HepG2 (cell line): Measurements from ENCODE around the gene SHQ1. TPM values are rescaled to one million over a fixed set of nuclear protein-coding genes. Genes with fewer than 3 reads are reported as not detected.

Experiments
- ATAC-seq: fragments of 200-7000 bp; cut with Tn5 transposase; 3 replicates; pipeline ENCODE4 v1.9.1; 2020; ENCODE audit warnings: mild to moderate bottlenecking, moderate library complexity
- BruUV-seq: library from RNA; stranded (reverse); fragments of 400-500 nt; replicated peaks from 2 replicates; lab custom pipeline; 2021; lab: Mats Ljungman, UMichigan
- CTCF ChIA-PET: fragments of 300-600 bp; formaldehyde crosslinking; extraction: SDS; loops from one replicate; lab custom pipeline; 2021; ENCODE audit warnings: low total read pairs, inconsistent platforms, low intra/inter-chr PET ratio; lab: Yijun Ruan, JAX
- POLR2A ChIA-PET: fragments of 350-600 bp; sonication (Branson Sonifier 250); formaldehyde crosslinking; loops from one replicate; lab custom pipeline; 2020; ENCODE audit warnings: antibody characterized with exemption, inconsistent platforms; lab: Yijun Ruan, JAX
- DNase-seq: peaks from one replicate; pipeline ENCODE4 v3.0.0-alpha.2; 2015; ENCODE audit warnings: low spot score
- FAIRE-seq: peaks from 3 replicates; lab custom pipeline; 2011; peaks lifted over from hg19 to GRCh38; lab: Jason Lieb, UNC
- H2AFZ ChIP-seq: one replicate; pipeline ENCODE4 v1.6.1; 2011; ENCODE audit warnings: low read length, inconsistent platforms
- H3K27ac ChIP-seq: fragments of 300-600 bp; 3 replicates; pipeline ENCODE4 v1.8.0; 2011; ENCODE audit warnings: mixed run types, mild to moderate bottlenecking, mixed read lengths, low read length, inconsistent platforms; ENCODE audit not compliant: insufficient read depth; ENCODE audit errors: extremely low read length
- H3K27me3 ChIP-seq, 2 experiments: fragments of 200-600 bp in 1 of 2; 2 replicates in 1 of 2; 3 replicates in 1 of 2; pipeline versions ENCODE4 v1.6.0 to v1.8.0; 2011; ENCODE audit warnings: low read length in 2 of 2, mild to moderate bottlenecking in 2 of 2, moderate library complexity in 2 of 2, inconsistent platforms in 1 of 2; ENCODE audit not compliant: insufficient read depth in 2 of 2, control insufficient read depth in 1 of 2
- H3K36me3 ChIP-seq, 2 experiments: fragments of 200-600 bp in 1 of 2; replicated peaks in 1 of 2; 2 replicates in 1 of 2; 3 replicates in 1 of 2; pipeline versions ENCODE4 v1.5.1 to v1.8.0; 2011; ENCODE audit warnings: low read length in 2 of 2, inconsistent platforms in 1 of 2; ENCODE audit not compliant: insufficient read depth in 2 of 2, control insufficient read depth in 1 of 2
- H3K4me1 ChIP-seq: 2 replicates; pipeline ENCODE4 v1.5.1; 2012; ENCODE audit warnings: low read length, inconsistent platforms; ENCODE audit not compliant: insufficient read depth
- H3K4me2 ChIP-seq: 2 replicates; pipeline ENCODE4 v1.6.0; 2011; ENCODE audit warnings: low read depth, low read length, inconsistent platforms
- H3K4me3 ChIP-seq, 3 experiments: fragments of 200-600 bp in 1 of 3; sonication (generic), shearing (Covaris generic) in 1 of 3; replicated peaks in 1 of 3; 2 replicates each; pipeline ENCODE4 v1.5.1; 2011 to 2016; ENCODE audit warnings: low read length in 3 of 3, inconsistent platforms in 2 of 3, low read depth in 2 of 3, mild to moderate bottlenecking in 2 of 3, control low read depth in 1 of 3, mixed read lengths in 1 of 3; ENCODE audit not compliant: insufficient read depth in 1 of 3
- H3K79me2 ChIP-seq: one replicate; pipeline ENCODE4 v1.6.1; 2011; ENCODE audit warnings: low read length, inconsistent platforms; ENCODE audit not compliant: insufficient read depth
- H3K9ac ChIP-seq: 2 replicates; pipeline ENCODE4 v1.6.0; 2011; ENCODE audit warnings: mild to moderate bottlenecking, low read depth, low read length, inconsistent platforms; ENCODE audit not compliant: insufficient read depth
- H3K9me3 ChIP-seq: 2 replicates; pipeline ENCODE4 v1.5.1; 2012; ENCODE audit warnings: mild to moderate bottlenecking, low read length
- H4K20me1 ChIP-seq: 2 replicates; pipeline ENCODE4 v1.6.0; 2011; ENCODE audit warnings: inconsistent platforms, mild to moderate bottlenecking, low read length, moderate library complexity; ENCODE audit not compliant: insufficient read depth
- CSRNP2 ChIP-seq: sonication (generic); formaldehyde crosslinking; conservative IDR thresholded peaks from 2 replicates; pipeline ENCODE4 v1.8.0; 2022; ENCODE audit warnings: low read depth, missing genetic modification reagents
- E2F1 ChIP-seq: sonication (generic); formaldehyde crosslinking; IDR thresholded peaks from 2 replicates; pipeline ENCODE4 v1.5.0; 2020; ENCODE audit warnings: missing genetic modification reagents
- HMG20B ChIP-seq: conservative IDR thresholded peaks from 2 replicates; pipeline ENCODE4 v1.6.1; 2016; ENCODE audit warnings: missing genetic modification reagents, missing compliant biosample characterization
- HNF4A ChIP-seq: sonication (generic); formaldehyde crosslinking; IDR thresholded peaks from 2 replicates; pipeline ENCODE4 v1.4.0; 2020; ENCODE audit warnings: missing genetic modification reagents
- MAFG ChIP-seq: sonication (generic); formaldehyde crosslinking; IDR thresholded peaks from 2 replicates; pipeline ENCODE4 v1.5.1; 2020; ENCODE audit warnings: mild to moderate bottlenecking, missing genetic modification reagents
- NCOA1 ChIP-seq: sonication (generic); formaldehyde crosslinking; IDR thresholded peaks from 2 replicates; pipeline ENCODE4 v1.9.0; 2021; ENCODE audit warnings: missing genetic modification reagents
- PLRG1 ChIP-seq: fragments of 450-650 bp; conservative IDR thresholded peaks from 2 replicates; pipeline ENCODE4 v1.6.1; 2016
- SMYD3 ChIP-seq: sonication (generic); formaldehyde crosslinking; IDR thresholded peaks from 2 replicates; pipeline ENCODE4 v1.8.1; 2023; ENCODE audit warnings: mild to moderate bottlenecking, missing genetic modification reagents
- TCF7 ChIP-seq: sonication (generic); IDR thresholded peaks from 2 replicates; pipeline ENCODE4 v1.6.1; 2016; ENCODE audit warnings: antibody characterized with exemption, low read depth
- THAP8 ChIP-seq: sonication (generic); formaldehyde crosslinking; IDR thresholded peaks from 2 replicates; pipeline ENCODE4 v1.5.1; 2020; ENCODE audit warnings: missing genetic modification reagents, mild to moderate bottlenecking, borderline replicate concordance
- YY1 ChIP-seq: IDR thresholded peaks from 2 replicates; pipeline ENCODE4 v1.6.1; 2011; ENCODE audit warnings: low read length, low read depth, moderate library complexity, mild to moderate bottlenecking; ENCODE audit not compliant: insufficient read depth, insufficient replicate concordance
- ZBTB44 ChIP-seq: sonication (generic); formaldehyde crosslinking; IDR thresholded peaks from 2 replicates; pipeline ENCODE4 v1.4.0; 2020; ENCODE audit warnings: missing genetic modification reagents
- ZNF546 ChIP-seq: sonication (generic); formaldehyde crosslinking; conservative IDR thresholded peaks from 2 replicates; pipeline ENCODE4 v1.8.1; 2023; ENCODE audit warnings: mild to moderate bottlenecking, missing genetic modification reagents
- ZNF605 ChIP-seq: sonication (generic); formaldehyde crosslinking; IDR thresholded peaks from 2 replicates; pipeline ENCODE4 v1.8.0; 2022; ENCODE audit warnings: mild to moderate bottlenecking, missing genetic modification reagents
- ZNF678 ChIP-seq: sonication (generic); formaldehyde crosslinking; IDR thresholded peaks from 2 replicates; pipeline ENCODE4 v1.4.0; 2020; ENCODE audit warnings: mild to moderate bottlenecking, missing genetic modification reagents
- ZNF7 ChIP-seq: IDR thresholded peaks from 2 replicates; pipeline ENCODE4 v1.6.1; 2016; ENCODE audit warnings: missing biosample characterization, missing genetic modification reagents
- WGBS: methylation state at CpG from one replicate; pipeline ENCODE4 v1.1.6; 2017; ENCODE audit warnings: low lambda C conversion rate; 5-methylcytosine and 5-hydroxymethylcytosine counted together
- in situ Hi-C: cut with HindIII; loops from 2 replicates; pipeline ENCODE4 v1.10.0; 2017; ENCODE audit warnings: low pct_unique_long_range_greater_than_20kb; ENCODE audit not compliant: extremely low pct_ligation_motif_present
- intact Hi-C: fragments of 100-400 bp; cut with micrococcal nuclease; formaldehyde crosslinking; loops from one replicate; pipeline ENCODE4 v1.10.0; 2022; ENCODE audit not compliant: unreplicated experiment
- polyA plus RNA-seq, 8 experiments: library from polyadenylated mRNA; depleted of rRNA in 3 of 8; stranded (reverse) in 7 of 8; unstranded in 1 of 8; fragments of >200 nt; fragmentation: Illumina TruSeq in 4 of 8; extraction: Trizol in 4 of 8; gene quantifications; 2 replicates each; pipeline versions ENCODE4 v1.2.1 to v1.2.3, GENCODE V29; 2011 to 2016; ENCODE audit warnings: low read depth in 4 of 8, missing spikeins in 1 of 8, mixed read lengths in 1 of 8; ENCODE audit not compliant: insufficient read depth in 1 of 8
- total RNA-seq, 5 experiments: library from RNA; depleted of rRNA; stranded (reverse); fragments of >200 nt; fragmentation: Illumina TruSeq; extraction: Trizol; gene quantifications; 2 replicates each; pipeline ENCODE4 v1.2.3, GENCODE V29; 2016; ENCODE audit warnings: low read depth in 1 of 5

Gene SHQ1
- total and polyA plus RNA-seq, 2 of the 13 experiments (the other 11 are each of a cell fraction or from before 2014, with no cell fraction given) = 5.5 to 20.3 TPM

- BruUV-seq = no TSS peak
- CTCF ChIA-PET = no interaction called here
- H3K4me2 ChIP-seq = no peak overlapping the region
Measured at GRCh38 chr3:72768481-72768880, 79.8 kb downstream of the SHQ1 start.

More at GRCh38 chr3:72768481-72768880, 79.8 kb downstream of the SHQ1 start:
- DNase-seq = no peak
- H3K9me3 ChIP-seq = no peaks in the 10 kb centered on the region
- no peak overlapping the region for H3K27ac ChIP-seq
- no peak for ATAC-seq
- intact Hi-C loops = no loop called here
- no peaks in the 10 kb centered on the region for H3K79me2 ChIP-seq
- H3K27me3 ChIP-seq = no peaks in the 10 kb centered on the region
- TF ChIP-seq MAFG = no peak
- TF ChIP-seq PLRG1 = no peak
- no peak for TF ChIP-seq SMYD3 (CRISPR knock-in tag)
- no peak for TF ChIP-seq ZNF546 (CRISPR knock-in tag)
- no peak for TF ChIP-seq ZNF605 (CRISPR knock-in tag)
- TF ChIP-seq HNF4A (CRISPR knock-in tag) = no peak
- TF ChIP-seq E2F1 (CRISPR knock-in tag) = no peak
- TF ChIP-seq ZNF678 = no peak
- no peak for TF ChIP-seq NCOA1 (CRISPR knock-in tag)
- no peak for TF ChIP-seq HMG20B (CRISPR knock-in tag)
- TF ChIP-seq ZBTB44 (CRISPR knock-in tag) = no peak
- no peak for TF ChIP-seq TCF7
- TF ChIP-seq CSRNP2 = no peak
- no peak for TF ChIP-seq THAP8 (CRISPR knock-in tag)
- TF ChIP-seq ZNF7 (CRISPR knock-in tag) = no peak
- TF ChIP-seq YY1 = no peak
- H3K9ac ChIP-seq = no peak overlapping the region
- H3K4me3 ChIP-seq = no peak overlapping the region
- no peak overlapping the region for H2AFZ ChIP-seq
- POLR2A ChIA-PET = no interaction called here
- in situ Hi-C loops = no loop called here
- peaks cover 0 to 6% of the 10 kb centered on the region in 2 experiments; a peak in 1 of 5 replicates for H3K36me3 ChIP-seq
- no peaks in the 10 kb centered on the region for H4K20me1 ChIP-seq
- FAIRE-seq = no peak
- H3K4me1 ChIP-seq = no peaks in the 10 kb centered on the region
- WGBS = 98% methylated on average over 6 of the region's 6 CpGs
